Nucleus accumbens (tissue), 56 donors: ENCODE results near the gene TIMM22.
A peak's percentile ranks its signal among the peaks of the same experiment; 100 is the strongest.

Experiments used
- DNase-seq, 56 donors: peaks; one replicate each; lab custom pipeline; 2025; lab: John Stamatoyannopoulos, UW

Gene TIMM22

DNA sequence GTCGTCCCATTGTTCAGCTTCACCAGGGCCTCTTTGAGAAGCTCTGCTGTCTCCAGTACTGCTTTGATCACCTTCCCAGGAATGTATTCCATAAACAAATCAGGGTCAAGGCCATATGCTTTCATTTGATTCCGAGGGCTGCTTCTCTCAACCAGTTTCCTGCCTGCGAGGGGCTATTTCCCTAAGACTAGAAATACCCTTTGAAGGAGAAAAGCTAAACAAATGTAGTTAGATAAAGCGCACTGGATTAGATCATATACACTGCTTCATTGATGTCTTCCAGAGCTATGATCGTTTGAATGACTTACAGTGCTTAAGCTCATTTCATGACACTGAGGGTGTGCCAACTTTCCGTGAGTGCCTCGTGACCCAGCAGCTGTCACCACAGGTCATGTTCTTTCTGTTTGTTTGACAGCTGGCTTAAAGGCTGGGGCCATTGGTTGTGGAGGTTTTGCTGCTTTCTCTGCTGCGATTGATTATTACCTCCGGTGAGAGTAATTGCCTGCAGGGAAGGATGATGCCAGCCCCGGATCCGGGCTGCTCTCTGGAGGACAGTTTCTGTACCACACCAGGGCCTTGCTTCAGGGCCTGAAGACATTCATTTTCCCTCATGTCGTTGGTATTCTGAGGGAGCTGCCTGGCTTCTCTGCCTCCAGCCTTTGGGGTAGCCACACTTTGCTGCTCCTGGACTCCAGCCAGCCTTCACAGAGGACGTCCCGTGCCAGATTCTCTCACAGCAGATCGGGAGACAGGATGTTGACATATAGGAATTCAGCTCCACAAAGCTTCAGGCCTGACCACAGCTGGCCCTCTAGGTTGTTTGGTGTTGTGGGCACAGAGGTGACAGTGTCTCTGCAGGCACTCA is 3.9 kb downstream of the TIMM22 start:
- peak in 1 of 56 donors; percentile 20 for DNase-seq

DNA sequence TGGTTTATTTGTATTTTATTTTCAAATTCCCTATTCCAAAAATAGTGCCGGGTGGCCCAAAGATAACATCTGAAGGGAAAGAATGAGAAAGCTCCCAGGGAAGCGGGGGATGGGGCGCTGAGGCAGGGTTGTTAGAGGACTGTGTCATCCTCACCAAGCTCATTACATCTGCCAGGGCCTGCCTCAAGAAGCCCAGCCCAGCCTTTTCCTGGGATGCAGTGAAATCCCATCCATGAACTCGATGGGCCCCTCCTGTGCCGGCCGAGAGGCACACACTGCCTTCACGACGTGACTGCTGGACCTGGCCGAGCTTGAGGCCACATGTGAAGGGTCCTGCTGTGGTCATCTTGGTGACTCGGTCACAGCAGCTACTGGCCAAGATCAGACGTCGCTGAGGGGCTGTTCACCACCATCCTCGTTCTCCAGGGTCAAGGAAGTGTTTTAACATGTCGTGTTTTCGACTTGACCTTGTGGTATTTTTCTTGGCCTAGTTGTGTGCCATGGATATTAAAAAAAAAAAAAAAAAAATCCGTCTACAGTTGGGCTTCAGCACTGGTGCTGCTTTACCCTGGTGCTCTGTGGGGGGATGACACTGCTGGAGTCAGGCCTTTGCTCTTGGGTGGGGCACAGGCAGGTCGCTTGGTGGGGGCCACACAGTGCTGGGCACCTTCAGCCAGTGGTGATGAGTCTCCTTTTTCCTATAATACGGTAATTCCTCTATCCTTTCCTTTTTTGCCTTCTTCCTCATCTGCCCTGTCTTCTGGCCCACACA is 4.9 kb downstream of the TIMM22 start:
- DNase-seq = peak in 1 of 56 donors; percentile 41

GRCh38 chr17:1002412-1002753 is 5.5 kb downstream of the TIMM22 start:
- no peak for DNase-seq

- DNase-seq = peak in 40 of 56 donors; percentile 14 to 72 (median 44)
Observed at GRCh38 chr17:1002771-1003555, 6.0 kb downstream of the TIMM22 start.

DNA sequence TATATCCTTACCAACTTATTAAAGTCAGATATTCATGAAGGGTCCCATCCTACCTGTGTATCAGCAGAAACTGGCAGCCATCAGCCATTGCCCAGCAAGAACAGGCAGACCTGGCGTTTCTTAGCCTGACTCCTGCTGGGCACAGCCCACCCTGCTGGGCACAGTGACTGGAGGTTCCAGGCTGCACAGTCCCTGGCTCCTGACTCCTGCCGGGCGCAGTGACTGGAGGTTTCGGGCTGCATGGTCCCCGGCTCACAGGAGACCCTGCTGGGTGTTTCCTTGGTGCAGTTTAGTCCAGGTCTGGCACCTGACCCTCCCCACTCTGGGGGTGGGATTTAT is 6.7 kb downstream of the TIMM22 start:
- no peak for DNase-seq

- DNase-seq = peak in 7 of 56 donors; percentile 7 to 30 (median 17)
Observed at GRCh38 chr17:1003972-1004768, 7.2 kb downstream of the TIMM22 start.

- DNase-seq = no peak
Observed at GRCh38 chr17:1004769-1005295, 7.9 kb downstream of the TIMM22 start.

DNA sequence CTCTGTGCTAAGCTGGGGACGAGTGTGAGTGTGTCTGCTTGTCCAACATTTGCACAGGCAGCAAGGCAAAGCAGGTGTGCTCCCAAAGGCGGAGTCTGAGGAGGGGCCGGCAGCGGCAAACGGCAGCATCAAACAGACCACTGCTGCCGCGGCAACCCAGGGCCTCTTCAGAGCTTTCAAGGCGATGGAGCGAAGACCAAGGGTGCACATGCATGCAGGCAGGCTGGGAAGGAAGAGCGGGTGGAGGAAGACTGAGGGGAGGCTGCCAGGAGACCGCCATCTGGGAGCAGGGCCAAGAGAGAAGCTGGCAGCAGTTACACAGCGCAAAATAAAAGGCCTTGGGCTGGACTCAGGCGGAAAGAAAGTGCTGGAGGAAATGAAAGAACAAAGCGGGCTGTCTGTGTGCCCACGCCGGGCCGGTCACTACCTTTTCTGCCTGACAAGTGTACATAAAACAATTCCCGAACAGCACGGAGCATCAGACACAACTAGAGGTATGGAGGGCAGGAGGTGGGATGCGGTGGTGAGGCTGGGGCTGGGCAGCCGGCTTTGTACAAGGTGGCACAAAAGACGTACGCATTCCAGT is 8.5 kb downstream of the TIMM22 start:
- peak in 52 of 56 donors; percentile 15 to 89 (median 60) for DNase-seq

DNA sequence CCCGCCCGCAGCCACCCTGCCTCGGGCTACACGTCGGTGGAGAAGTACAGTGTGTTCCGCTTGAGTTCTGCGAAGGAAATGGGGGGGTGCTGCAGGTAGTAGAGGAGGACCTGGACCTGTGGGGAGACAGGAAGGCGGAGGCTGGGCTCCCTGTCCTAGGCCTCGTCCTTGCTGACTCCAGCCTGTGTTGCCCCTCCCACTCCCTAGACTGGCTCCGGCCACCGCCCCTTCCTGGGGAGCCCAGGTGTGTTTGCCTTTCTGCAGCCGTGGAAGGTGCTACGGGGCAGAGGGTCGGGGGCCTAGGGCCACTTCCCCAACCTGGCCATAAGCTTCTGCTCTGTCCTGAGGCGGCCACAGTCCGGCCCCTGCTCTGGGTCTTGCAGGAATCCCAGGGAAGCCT is 9.1 kb downstream of the TIMM22 start:
- peak in 1 of 56 donors; percentile 48 for DNase-seq

DNA sequence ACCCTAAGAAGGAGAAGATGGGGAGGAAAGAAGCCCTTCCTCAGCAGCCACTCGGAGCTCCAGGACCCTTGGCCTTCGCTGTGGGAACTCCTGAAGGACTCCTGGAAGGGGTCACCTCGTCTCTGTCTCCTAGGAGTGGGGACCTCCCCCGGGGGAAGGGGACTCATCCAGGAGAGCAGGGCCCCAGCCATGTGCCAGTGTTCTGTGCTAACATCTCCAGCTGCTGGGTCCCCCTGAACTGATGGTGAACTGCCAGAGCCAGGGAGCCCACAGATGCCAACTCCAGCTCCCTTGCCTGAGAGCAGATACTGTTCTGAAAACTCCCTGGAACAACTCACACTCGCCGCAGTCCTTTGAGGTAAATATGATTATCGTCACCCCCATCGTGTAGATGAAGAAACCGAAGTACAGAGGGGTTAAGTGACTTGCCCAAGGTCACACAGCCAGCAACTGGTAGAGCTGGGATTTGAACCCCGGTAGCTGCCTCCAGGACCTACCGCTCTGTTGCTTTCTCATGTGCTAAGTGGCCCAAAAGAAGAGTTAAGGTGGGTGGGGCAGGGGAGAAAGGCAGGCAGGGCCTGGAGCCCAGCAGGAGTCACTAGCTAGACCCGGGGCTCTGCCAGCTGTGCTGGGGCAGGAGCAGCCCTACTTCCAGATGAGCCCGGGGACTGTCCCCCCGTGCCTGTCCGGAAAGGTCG is 10.5 kb downstream of the TIMM22 start:
- DNase-seq = no peak

DNA sequence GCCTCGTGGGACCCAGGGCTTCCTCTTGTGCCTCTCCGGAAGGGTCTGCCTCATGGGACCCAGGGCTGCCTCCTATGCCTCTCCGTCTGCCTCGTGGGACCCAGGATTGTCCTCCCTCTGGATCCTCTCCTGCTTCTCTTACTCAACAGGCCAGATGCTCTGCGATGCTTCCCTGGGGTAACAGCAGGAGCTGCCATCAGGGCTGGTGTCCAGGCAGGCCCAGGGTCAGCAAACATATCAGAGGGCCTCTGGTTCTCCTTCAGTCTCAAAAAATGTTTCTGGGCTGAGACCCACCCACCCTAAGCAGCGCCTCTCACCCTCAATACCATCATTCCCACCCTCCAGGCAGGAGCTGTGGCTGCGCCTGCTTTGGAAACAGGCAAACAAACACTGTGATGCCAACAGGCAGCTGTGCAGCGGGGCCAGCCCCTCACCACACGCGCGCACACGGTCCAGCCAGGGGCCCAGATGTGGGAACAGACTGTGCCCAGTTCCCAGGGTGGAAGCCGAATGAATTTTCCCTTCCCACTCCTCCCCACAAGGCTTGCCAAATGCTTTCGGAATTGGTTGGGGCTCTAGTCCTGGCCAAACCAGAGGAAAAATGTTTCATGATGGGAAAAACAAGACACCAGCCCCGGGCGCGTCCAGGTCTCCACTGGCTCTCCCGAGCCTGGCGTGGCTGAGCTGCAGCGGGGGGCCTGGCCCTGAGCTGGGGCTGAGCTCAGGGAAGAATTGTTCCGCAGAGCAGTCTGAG is 11.3 kb downstream of the TIMM22 start:
- peak in 8 of 56 donors; percentile 18 to 51 (median 37) for DNase-seq

DNA sequence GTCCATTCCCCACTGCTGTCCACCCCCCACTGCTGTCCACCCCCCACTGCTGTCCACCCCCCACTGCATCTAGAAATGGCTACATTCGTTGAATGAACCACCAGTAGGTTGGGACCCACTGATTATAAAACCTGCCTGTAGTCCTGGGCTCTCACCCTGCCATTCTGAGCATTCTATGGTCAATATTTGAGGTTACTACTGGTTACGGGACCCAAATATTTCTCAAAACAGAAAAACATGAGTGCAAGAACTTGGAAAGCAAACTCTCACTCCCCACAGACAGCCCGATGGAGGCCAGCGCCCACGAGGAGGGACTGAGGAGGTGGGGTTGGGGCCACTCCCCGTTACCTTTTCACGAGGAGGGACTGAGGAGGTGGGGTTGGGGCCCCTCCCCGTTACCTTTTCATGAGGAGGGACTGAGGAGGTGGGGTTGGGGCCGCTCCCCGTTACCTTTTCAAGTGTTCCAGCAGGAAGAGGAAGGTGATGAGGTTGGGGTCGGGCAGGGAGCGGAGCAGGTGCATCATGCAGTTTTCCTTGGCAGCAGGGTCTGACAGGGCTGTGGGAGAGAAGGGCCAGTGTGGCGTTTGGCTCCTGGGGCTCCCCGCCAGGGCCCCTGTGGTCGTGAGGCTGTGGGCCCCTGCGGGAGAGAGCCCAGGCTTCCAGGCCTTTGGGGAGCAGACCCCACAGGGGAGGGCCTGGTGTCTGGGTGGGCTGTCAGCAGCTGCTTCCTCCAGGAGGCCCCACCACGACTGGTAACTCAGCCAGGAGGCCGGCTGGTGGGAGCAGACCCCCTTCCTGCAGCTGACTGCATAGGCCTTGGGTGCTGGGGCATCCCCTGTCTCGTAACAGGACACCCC is 12.5 kb downstream of the TIMM22 start:
- DNase-seq = no peak

DNA sequence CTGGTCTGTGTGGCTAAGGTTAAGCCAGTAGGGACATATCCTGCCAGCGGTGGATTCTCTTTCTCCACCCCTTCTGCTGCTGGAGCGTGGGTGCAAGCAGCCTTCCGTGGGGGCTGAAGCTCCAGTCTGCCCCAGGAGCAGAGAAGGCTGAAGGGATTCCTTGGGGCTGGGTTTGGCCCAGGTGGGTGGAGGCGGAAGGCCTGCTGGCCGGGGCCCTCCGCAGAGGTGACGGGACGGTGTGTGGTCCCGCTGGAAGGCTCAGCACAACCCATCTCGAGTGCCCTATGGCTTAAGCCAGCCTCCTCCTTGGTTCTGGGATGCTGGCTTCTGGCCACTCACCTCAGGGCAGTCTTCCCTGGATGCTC is 13.1 kb downstream of the TIMM22 start:
- DNase-seq = no peak

- no peak for DNase-seq
Observed at GRCh38 chr17:1010586-1010985, 13.7 kb downstream of the TIMM22 start.

GRCh38 chr17:1011138-1011537 is 14.2 kb downstream of the TIMM22 start:
- DNase-seq = no peak

- no peak for DNase-seq
Observed at GRCh38 chr17:1011760-1012735, 15.1 kb downstream of the TIMM22 start.
